GM12874 (cell line): ENCODE results near the gene SLC20A1.

Experiments
- TF ChIP-seq, protein P1 (sequence below): IDR thresholded peaks from 2 replicates; pipeline ENCODE4 v1.5.1; 2011; ENCODE audit warnings: low read depth, mild to moderate bottlenecking, control low read depth, low read length, moderate library complexity; ENCODE audit not compliant: insufficient read depth

Gene SLC20A1

DNA sequence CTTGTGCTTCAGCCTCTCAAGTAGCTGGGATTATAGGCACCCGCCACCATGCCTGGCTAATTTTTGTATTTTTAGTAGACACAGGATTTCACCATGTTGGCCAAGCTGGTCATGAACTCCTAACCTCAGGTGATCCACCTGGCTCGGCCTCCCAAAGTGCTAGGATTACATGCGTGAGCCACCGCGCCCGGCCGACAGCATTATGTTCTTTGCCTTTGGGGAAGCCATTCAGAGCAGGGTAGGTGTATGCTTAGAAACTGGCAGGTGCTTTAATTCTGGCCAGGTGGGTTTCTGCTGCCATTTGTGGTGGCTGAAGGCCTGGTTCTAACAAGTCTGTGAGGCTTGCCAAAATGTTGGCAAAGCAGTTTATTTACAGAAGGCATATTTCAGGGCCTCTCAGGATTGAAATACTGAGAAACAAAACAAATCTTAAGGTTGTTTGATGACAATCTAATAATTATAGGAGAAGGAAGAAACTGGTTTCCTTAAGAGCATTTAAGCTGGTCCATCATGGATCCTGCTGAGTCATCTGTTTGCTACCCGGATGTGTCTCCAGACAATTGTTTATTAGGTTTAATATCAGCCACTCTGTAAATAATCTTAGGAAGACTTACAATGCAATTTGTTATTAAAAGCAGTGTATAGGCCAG is 16.0 kb downstream of the SLC20A1 start:
- TF ChIP-seq, protein P1, sequence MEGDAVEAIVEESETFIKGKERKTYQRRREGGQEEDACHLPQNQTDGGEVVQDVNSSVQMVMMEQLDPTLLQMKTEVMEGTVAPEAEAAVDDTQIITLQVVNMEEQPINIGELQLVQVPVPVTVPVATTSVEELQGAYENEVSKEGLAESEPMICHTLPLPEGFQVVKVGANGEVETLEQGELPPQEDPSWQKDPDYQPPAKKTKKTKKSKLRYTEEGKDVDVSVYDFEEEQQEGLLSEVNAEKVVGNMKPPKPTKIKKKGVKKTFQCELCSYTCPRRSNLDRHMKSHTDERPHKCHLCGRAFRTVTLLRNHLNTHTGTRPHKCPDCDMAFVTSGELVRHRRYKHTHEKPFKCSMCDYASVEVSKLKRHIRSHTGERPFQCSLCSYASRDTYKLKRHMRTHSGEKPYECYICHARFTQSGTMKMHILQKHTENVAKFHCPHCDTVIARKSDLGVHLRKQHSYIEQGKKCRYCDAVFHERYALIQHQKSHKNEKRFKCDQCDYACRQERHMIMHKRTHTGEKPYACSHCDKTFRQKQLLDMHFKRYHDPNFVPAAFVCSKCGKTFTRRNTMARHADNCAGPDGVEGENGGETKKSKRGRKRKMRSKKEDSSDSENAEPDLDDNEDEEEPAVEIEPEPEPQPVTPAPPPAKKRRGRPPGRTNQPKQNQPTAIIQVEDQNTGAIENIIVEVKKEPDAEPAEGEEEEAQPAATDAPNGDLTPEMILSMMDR = no peak

DNA sequence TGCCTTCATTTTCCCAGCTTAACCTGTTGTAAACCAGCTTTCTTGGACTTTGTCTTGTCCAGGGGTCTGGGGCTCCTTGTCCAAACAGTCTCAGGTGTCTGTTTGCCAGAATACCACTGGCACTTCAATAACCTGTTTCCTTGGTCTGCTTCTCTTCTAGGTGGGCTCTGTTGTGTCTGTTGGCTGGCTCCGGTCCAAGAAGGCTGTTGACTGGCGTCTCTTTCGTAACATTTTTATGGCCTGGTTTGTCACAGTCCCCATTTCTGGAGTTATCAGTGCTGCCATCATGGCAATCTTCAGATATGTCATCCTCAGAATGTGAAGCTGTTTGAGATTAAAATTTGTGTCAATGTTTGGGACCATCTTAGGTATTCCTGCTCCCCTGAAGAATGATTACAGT is 17.0 kb downstream of the SLC20A1 start:
- TF ChIP-seq, protein P1 = no peak

DNA sequence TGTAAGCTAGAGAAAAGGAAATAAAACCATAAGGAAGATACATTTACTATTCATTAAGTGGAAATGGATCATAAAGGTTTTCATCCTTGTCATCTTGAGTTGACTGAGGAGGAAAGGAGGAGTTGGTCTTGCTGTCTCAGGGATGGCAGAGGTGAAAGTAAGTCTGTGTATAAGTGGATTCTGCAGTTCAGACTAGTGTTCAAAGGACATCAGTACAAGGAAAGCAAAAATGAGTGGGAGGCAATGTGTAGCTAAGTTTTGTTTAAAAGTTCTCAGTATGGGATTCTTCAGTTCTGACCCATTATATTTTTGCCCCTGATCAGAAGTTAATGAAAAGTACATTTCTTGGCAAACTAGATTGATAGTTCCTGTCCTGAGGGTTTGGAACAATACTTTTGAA is 18.9 kb downstream of the SLC20A1 start:
- TF ChIP-seq, protein P1 = no peak

DNA sequence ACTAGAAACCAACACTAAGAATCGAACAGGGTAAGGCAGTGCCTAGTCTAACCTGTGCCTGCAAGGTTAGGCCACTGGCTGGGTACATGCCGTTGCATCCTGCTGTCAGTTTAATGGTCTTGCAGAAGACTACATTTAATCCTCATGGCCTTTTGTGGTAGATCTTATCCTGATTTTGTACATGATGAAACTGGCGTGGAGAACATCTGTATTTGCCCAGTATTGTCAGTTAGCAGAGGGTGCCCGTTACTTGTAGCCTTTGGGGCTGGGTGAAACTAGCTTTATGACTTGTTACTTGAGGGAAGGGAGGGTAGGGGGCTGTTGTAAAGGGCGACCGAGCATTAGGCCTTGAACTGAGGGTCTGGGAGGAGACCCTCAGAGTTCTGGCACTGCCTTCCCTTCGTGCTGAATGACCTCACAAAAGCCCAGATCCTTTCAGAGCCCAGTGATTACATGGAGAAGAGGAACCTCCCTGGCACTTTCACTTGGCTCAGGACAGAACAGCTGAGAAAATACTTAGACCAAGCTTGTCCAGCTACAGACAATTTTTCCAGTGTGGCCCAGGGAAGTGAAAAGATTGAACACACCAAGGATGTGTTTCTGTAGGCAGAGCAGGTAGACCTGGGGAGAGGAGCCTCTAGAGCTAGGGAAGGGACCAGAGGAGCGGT is 19.5 kb downstream of the SLC20A1 start:
- TF ChIP-seq, protein P1 = no peak

DNA sequence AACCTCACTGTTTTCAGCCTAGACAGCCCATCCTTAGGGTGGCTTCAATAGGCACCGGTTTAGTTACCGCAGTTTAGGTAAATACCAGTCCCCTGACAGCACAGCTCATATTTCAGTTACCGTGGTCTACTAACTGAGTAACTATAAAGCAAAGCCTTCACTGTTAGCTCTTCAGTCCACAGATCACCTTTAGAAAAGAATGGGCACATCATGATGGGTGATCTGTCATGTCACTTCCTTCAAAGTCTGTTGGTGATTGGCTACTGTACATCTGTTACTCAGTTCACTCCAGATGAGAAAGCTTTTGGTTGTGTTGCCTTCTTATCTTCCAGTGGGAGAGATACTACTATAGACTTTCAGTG is 21.0 kb downstream of the SLC20A1 start:
- TF ChIP-seq, protein P1 = no peak

DNA sequence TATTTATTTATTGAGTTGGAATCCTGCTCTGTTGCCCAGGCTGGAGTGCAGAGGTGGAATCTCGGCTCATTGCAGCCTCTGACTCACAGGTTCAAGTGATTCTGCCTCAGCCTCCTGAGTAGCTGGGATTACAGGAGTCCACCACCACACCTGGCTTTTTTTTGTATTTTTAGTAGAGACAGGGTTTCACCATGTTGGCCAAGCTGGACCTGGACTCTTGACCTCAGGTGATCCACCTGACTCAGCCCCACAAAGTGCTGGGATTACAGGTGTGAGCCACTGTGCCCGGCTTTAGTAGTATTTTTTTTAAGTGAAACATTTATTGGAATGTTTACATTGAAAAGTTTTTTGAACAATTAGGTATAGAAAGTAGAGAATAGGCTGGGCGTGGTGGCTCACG is 23.9 kb downstream of the SLC20A1 start:
- TF ChIP-seq, protein P1 = no peak

DNA sequence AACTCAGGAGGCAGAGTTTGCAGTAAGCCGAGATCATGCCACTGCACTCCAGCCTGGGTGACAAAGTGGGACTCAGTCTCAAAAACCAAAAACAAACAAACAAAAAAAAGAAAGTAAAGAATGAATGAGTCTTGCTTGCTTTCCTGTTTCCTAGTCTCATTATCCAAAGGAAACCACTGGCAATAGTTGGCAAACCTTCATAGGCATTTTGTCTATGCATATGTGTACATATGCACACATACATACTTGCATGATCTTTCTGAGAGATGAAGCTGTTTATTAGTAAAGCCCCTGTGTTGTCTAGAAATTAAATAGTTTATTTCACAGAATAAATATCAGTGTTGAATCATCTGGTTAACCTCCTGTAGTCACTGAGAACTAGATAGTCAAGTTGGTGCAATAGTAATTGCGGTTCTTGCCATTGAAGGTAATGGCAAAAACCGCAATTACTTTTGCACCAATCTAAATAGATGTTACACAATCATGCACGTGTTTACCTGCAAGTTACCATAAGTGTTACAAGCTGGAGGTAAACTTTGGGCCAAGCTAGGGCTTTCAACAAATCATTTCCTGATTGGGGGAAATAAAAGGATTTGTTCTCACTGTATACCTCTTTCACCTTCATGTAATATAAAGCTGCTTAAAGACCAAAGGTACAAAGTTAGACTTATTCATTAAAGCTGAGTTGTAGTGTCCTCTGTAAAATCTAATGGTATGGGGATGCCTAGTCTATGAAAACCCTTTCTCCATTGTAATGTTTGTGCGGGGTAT is 24.7 kb downstream of the SLC20A1 start:
- TF ChIP-seq, protein P1 = no peak
